DMS53 treated with DMSO at 0.1 percent for 48 hours (cell line): ENCODE data around the gene NLE1.
"Not testable (repeated sequence)": the region's sequence is repeated elsewhere in the genome, so short reads cannot be mapped to it uniquely, and the experiment has no call there.

Experiments
- DNase-seq: peaks from one replicate; lab custom pipeline; 2025; ENCODE audit not compliant: unreplicated experiment; lab: John Stamatoyannopoulos, UW

The NLE1 gene

GRCh38 chr17:35141681-35142466 lies at the start of gene NLE1:
NLE1 (minus strand) TSS chr17:35142303; CDS start chr17:35142275, 28 bp downstream.
- DNase-seq, result peak; percentile 36

GRCh38 chr17:35191001-35191695 lies 49.0 kb upstream of the NLE1 start:
- DNase-seq, result no peak

- DNase-seq, result no peak
Observed at GRCh38 chr17:35189291-35189690, 47.2 kb upstream of the NLE1 start.

GRCh38 chr17:35188111-35188510 lies 46.0 kb upstream of the NLE1 start:
- DNase-seq, result no peak

- no peak for DNase-seq
Observed at GRCh38 chr17:35187481-35187880, 45.4 kb upstream of the NLE1 start.

- no peak for DNase-seq
Observed at GRCh38 chr17:35185849-35186248, 43.7 kb upstream of the NLE1 start.

GRCh38 chr17:35184274-35184673 lies 42.2 kb upstream of the NLE1 start:
- no peak for DNase-seq

- DNase-seq, result no peak
Observed at GRCh38 chr17:35183332-35183731, 41.2 kb upstream of the NLE1 start.

- not testable (repeated sequence) for DNase-seq
Observed at GRCh38 chr17:35179379-35179778, 37.3 kb upstream of the NLE1 start.

GRCh38 chr17:35176897-35177296 lies 34.8 kb upstream of the NLE1 start:
- DNase-seq, result no peak

- no peak for DNase-seq
Observed at GRCh38 chr17:35175638-35176415, 33.7 kb upstream of the NLE1 start.

- DNase-seq, result no peak
Observed at GRCh38 chr17:35174835-35175334, 32.8 kb upstream of the NLE1 start.

GRCh38 chr17:35172321-35172720 lies 30.2 kb upstream of the NLE1 start:
- DNase-seq, result not testable (repeated sequence)

- DNase-seq, result no peak
Observed at GRCh38 chr17:35171834-35172233, 29.7 kb upstream of the NLE1 start.

- no peak for DNase-seq
Observed at GRCh38 chr17:35170968-35171771, 29.1 kb upstream of the NLE1 start.

- DNase-seq, result no peak
Observed at GRCh38 chr17:35169835-35170363, 27.8 kb upstream of the NLE1 start.

GRCh38 chr17:35167666-35168065 lies 25.6 kb upstream of the NLE1 start:
- no peak for DNase-seq

GRCh38 chr17:35167046-35167445 lies 24.9 kb upstream of the NLE1 start:
- DNase-seq, result peak; percentile 53

GRCh38 chr17:35166526-35166925 lies 24.4 kb upstream of the NLE1 start:
- no peak for DNase-seq

- no peak for DNase-seq
Observed at GRCh38 chr17:35164716-35165115, 22.6 kb upstream of the NLE1 start.
